ENCODE data around the gene ZGPAT.

GRCh38 chr20:63699466-63700198 lies 8.2 kb upstream of the ZGPAT start:
- TF ChIP-seq CTCF (IDR thresholded peaks at IDR 0.05; ENCODE audit: low read depth, low read length, poor library complexity, severe bottlenecking) (no peak), EZH2phosphoT487 (IDR thresholded peaks at IDR 0.05; ENCODE audit: borderline replicate concordance, low read length) (no peak)

All from DOHH2 (cell line).